ENCODE measurements around the gene NFIC.

NFIC gene

GRCh38 chr19:3403489-3404323 lies 37.3 kb downstream of the NFIC start (continued):
- TF ChIP-seq TSHZ2 (CRISPR knock-in tag; IDR thresholded peaks at IDR 0.05) (no peak), BACH2 (CRISPR knock-in tag; IDR thresholded peaks at IDR 0.05; ENCODE audit: borderline replicate concordance) (no peak), ZC3H10 (CRISPR knock-in tag; IDR thresholded peaks at IDR 0.05) (no peak), RARB (CRISPR knock-in tag; IDR thresholded peaks at IDR 0.05) (no peak), ESRRG (CRISPR knock-in tag; IDR thresholded peaks at IDR 0.05) (no peak), ZNF8 (CRISPR knock-in tag; IDR thresholded peaks at IDR 0.05) (no peak), ISL1 (CRISPR knock-in tag; IDR thresholded peaks at IDR 0.05) (no peak), TCF4 (CRISPR knock-in tag; IDR thresholded peaks at IDR 0.05; ENCODE audit: borderline replicate concordance) (no peak), PPARA (CRISPR knock-in tag; IDR thresholded peaks at IDR 0.05; ENCODE audit: borderline replicate concordance) (no peak), CSDC2 (CRISPR knock-in tag; IDR thresholded peaks at IDR 0.05) (no peak), PATZ1 (CRISPR knock-in tag; IDR thresholded peaks at IDR 0.05; ENCODE audit: borderline replicate concordance) (no peak)

- ATAC-seq = no peak
- no peak for TF ChIP-seq CREB5 (CRISPR knock-in tag; IDR thresholded peaks at IDR 0.05; ENCODE audit: low read depth)
- no peak for TF ChIP-seq ARNTL (CRISPR knock-in tag; IDR thresholded peaks at IDR 0.05; ENCODE audit: borderline replicate concordance, low read depth)
- TF ChIP-seq RARB (CRISPR knock-in tag; IDR thresholded peaks at IDR 0.05) = no peak
- no peak for TF ChIP-seq ISL1 (CRISPR knock-in tag; IDR thresholded peaks at IDR 0.05)
- no peak for TF ChIP-seq ZNF565 (CRISPR knock-in tag; conservative IDR thresholded peaks at IDR 0.05; ENCODE audit: low read depth)
- TF ChIP-seq ESRRG (CRISPR knock-in tag; IDR thresholded peaks at IDR 0.05) = no peak
- TF ChIP-seq PPARA (CRISPR knock-in tag; IDR thresholded peaks at IDR 0.05; ENCODE audit: borderline replicate concordance) = no peak
- TF ChIP-seq ZFP3 (CRISPR knock-in tag; IDR thresholded peaks at IDR 0.05) = no peak
- TF ChIP-seq ZNF70 (CRISPR knock-in tag; IDR thresholded peaks at IDR 0.05) = no peak
Observed at GRCh38 chr19:3404324-3405260, 38.2 kb downstream of the NFIC start.

GRCh38 chr19:3405261-3405653 lies 38.9 kb downstream of the NFIC start:
- TF ChIP-seq OSR1 (CRISPR knock-in tag; IDR thresholded peaks at IDR 0.05) (no peak), PPARA (CRISPR knock-in tag; IDR thresholded peaks at IDR 0.05; ENCODE audit: borderline replicate concordance) (no peak), CSRNP3 (CRISPR knock-in tag; IDR thresholded peaks at IDR 0.05) (no peak), TOX (CRISPR knock-in tag; IDR thresholded peaks at IDR 0.05; ENCODE audit: borderline replicate concordance) (no peak), BACH2 (CRISPR knock-in tag; IDR thresholded peaks at IDR 0.05; ENCODE audit: borderline replicate concordance) (no peak), SNAI2 (CRISPR knock-in tag; IDR thresholded peaks at IDR 0.05) (no peak), ARNTL (CRISPR knock-in tag; IDR thresholded peaks at IDR 0.05; ENCODE audit: borderline replicate concordance, low read depth) (no peak), TCF4 (CRISPR knock-in tag; IDR thresholded peaks at IDR 0.05; ENCODE audit: borderline replicate concordance) (no peak), CREB5 (CRISPR knock-in tag; IDR thresholded peaks at IDR 0.05; ENCODE audit: low read depth) (no peak), ZNF8 (CRISPR knock-in tag; IDR thresholded peaks at IDR 0.05) (no peak), ESRRG (CRISPR knock-in tag; IDR thresholded peaks at IDR 0.05) (no peak), CSDC2 (CRISPR knock-in tag; IDR thresholded peaks at IDR 0.05) (no peak)
- no peak for ATAC-seq
